MM.1S (cell line): Measurements from ENCODE around the gene SLC9A1.

Source experiments
- DNase-seq: peaks from one replicate; pipeline ENCODE4 v3.0.0-alpha.2; 2015
- H2AFZ ChIP-seq: fragments of 300-600 bp; sonication (generic); 2 replicates; pipeline ENCODE4 v1.6.0; 2016; ENCODE audit warnings: antibody characterized with exemption, low read length
- H3F3A ChIP-seq: fragments of 300-600 bp; sonication (generic); 2 replicates; pipeline ENCODE4 v1.6.1; 2016; ENCODE audit warnings: mild to moderate bottlenecking, antibody characterized with exemption, low read length, moderate library complexity, mixed read lengths; ENCODE audit not compliant: insufficient read depth
- H3K27ac ChIP-seq: fragments of 300-600 bp; sonication (generic); 2 replicates; pipeline ENCODE4 v1.5.1; 2016; ENCODE audit warnings: mild to moderate bottlenecking, low read length
- H3K27me3 ChIP-seq: fragments of 300-600 bp; sonication (generic); replicated peaks from 2 replicates; pipeline ENCODE4 v1.6.0; 2016; ENCODE audit warnings: low read length; ENCODE audit not compliant: insufficient read depth
- H3K36me3 ChIP-seq: fragments of 300-600 bp; sonication (generic); replicated peaks from 2 replicates; pipeline ENCODE4 v1.6.1; 2016; ENCODE audit warnings: mild to moderate bottlenecking, low read length, mixed read lengths; ENCODE audit not compliant: insufficient read depth
- H3K4me1 ChIP-seq: fragments of 300-600 bp; sonication (generic); 2 replicates; pipeline ENCODE4 v1.6.1; 2016; ENCODE audit warnings: low read length, mixed read lengths
- H3K4me2 ChIP-seq: fragments of 300-600 bp; sonication (generic); 2 replicates; pipeline ENCODE4 v1.6.0; 2016; ENCODE audit warnings: low read depth, low read length
- H3K4me3 ChIP-seq: fragments of 300-600 bp; sonication (generic); 2 replicates; pipeline ENCODE4 v1.5.1; 2016; ENCODE audit warnings: low read length, mixed read lengths
- H3K79me2 ChIP-seq: fragments of 300-600 bp; sonication (generic); 2 replicates; pipeline ENCODE4 v1.6.1; 2016; ENCODE audit warnings: mixed run types, low read length, mixed read lengths
- H3K9ac ChIP-seq: fragments of 300-600 bp; sonication (generic); 2 replicates; pipeline ENCODE4 v1.6.1; 2016; ENCODE audit warnings: low read length, mixed read lengths
- H3K9me2 ChIP-seq: fragments of 300-600 bp; sonication (generic); replicated peaks from 2 replicates; pipeline ENCODE4 v1.6.1; 2016; ENCODE audit warnings: mild to moderate bottlenecking, low read length, mixed read lengths; ENCODE audit not compliant: insufficient read depth
- H3K9me3 ChIP-seq: fragments of 300-600 bp; sonication (generic); replicated peaks from 2 replicates; pipeline ENCODE4 v1.6.1; 2016; ENCODE audit warnings: mild to moderate bottlenecking, low read length, mixed read lengths; ENCODE audit not compliant: insufficient read depth
- H4K20me1 ChIP-seq: fragments of 300-600 bp; sonication (generic); 2 replicates; pipeline ENCODE4 v1.6.1; 2016; ENCODE audit warnings: mild to moderate bottlenecking, low read length, moderate library complexity, mixed read lengths; ENCODE audit not compliant: insufficient read depth
- EZH2 ChIP-seq: fragments of 300-600 bp; sonication (generic); optimal IDR thresholded peaks from 2 replicates; pipeline ENCODE3; 2017; ENCODE audit warnings: low read depth, mild to moderate bottlenecking, antibody characterized with exemption, low read length, mixed read lengths
- EZH2phosphoT487 ChIP-seq: fragments of 300-600 bp; sonication (generic); IDR thresholded peaks from 2 replicates; pipeline ENCODE4 v1.6.1; 2018; ENCODE audit warnings: antibody characterized with exemption, low read length
- TF ChIP-seq, protein P1 (sequence below): fragments of 300-600 bp; sonication (generic); IDR thresholded peaks from 2 replicates; pipeline ENCODE4 v1.5.1; 2016; ENCODE audit warnings: antibody characterized with exemption, low read length, mixed read lengths

SLC9A1 gene

DNA sequence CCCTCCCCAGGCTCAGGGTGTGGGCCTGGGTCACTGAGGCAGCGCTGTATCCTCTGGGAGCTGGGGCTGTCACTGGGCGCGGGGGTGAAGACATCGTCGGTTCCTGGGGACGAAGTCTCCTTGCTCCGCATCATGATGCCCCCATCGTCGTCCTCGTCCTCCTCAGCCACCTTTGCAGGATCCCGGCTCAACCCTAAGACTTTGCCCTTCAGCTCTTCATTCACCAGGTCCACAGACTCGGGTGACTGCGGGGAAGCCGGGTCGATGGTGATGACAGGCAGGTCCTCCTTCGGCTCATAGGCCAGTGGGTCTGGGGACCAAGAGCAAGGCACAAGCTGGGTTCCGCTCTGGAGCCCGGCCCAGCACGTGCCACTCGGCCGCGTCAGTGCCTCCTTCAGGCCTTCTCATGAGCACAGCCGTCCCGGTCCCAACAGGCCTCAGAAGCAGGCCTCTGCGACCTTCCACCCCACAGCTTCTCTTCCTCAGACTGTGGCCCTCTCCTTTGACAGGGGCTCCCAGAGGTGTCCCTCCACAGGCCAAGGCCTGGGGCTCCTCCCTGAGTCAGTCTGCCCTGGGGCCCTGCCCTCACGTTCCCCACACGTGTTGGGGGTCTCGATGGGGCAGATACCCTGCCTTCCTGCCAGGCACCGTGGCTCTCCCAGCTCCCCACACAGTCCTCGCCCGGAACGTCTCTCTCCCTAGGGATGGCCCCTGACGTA, 54.4 kb downstream of the SLC9A1 start:
- no peaks in the 10 kb centered on the region for H3K4me1 ChIP-seq
- no peak overlapping the region for H3K4me3 ChIP-seq
- H3K79me2 ChIP-seq = no peaks in the 10 kb centered on the region
- H3K27ac ChIP-seq = no peak overlapping the region
- H4K20me1 ChIP-seq = no peaks in the 10 kb centered on the region
- H3K27me3 ChIP-seq = no peaks in the 10 kb centered on the region
- H3K36me3 ChIP-seq = no peaks in the 10 kb centered on the region
- DNase-seq = no peak
- H3F3A ChIP-seq = no peaks in the 10 kb centered on the region
- no peak overlapping the region for H3K9ac ChIP-seq
- TF ChIP-seq EZH2phosphoT487 (no peak), EZH2 (no peak)
- TF ChIP-seq, protein P1, sequence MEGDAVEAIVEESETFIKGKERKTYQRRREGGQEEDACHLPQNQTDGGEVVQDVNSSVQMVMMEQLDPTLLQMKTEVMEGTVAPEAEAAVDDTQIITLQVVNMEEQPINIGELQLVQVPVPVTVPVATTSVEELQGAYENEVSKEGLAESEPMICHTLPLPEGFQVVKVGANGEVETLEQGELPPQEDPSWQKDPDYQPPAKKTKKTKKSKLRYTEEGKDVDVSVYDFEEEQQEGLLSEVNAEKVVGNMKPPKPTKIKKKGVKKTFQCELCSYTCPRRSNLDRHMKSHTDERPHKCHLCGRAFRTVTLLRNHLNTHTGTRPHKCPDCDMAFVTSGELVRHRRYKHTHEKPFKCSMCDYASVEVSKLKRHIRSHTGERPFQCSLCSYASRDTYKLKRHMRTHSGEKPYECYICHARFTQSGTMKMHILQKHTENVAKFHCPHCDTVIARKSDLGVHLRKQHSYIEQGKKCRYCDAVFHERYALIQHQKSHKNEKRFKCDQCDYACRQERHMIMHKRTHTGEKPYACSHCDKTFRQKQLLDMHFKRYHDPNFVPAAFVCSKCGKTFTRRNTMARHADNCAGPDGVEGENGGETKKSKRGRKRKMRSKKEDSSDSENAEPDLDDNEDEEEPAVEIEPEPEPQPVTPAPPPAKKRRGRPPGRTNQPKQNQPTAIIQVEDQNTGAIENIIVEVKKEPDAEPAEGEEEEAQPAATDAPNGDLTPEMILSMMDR = no peak
- H3K9me3 ChIP-seq = no peaks in the 10 kb centered on the region
- no peaks in the 10 kb centered on the region for H3K9me2 ChIP-seq
- H2AFZ ChIP-seq = no peak overlapping the region
- H3K4me2 ChIP-seq = no peak overlapping the region

DNA sequence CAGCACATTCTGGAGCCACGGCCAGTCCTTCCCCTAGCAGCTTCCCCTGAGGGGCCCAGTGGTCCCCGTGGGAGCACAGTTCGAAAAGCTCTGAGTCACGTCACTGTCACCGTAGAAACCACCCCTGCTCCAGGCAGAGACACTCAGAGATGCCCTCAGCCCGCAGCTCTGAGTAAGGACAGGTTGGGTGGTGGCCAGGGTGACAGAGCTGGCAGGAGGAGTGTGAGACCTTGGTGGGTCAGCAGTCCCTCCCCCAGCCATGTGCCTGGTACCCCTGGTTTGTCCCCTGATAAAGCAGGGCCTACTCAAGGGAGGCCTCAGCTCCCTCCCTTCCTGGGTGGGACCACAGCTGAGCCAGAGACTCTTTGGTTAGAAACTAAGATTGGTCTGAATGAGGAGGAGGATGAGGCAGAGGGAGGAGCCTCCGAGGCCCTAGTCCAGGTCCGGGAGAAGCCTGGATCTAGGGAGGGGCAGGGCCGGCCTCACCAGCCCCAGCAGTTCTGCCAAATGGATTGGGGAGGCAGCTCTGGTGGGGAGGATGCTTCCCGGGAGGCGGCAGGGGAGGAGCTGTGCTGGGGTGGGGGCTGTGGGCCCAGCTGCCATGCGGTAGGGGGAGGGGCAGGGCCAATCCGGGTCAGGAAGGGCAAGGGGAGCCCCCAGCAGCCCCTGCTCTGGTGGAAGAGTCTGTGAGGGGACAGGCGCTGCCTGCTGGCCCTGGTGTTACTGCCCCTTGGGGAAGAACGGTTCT, 55.2 kb downstream of the SLC9A1 start:
- Histone ChIP-seq H3F3A (no peaks in the 10 kb centered on the region), H4K20me1 (no peaks in the 10 kb centered on the region), H3K27me3 (no peaks in the 10 kb centered on the region), H2AFZ (no peak overlapping the region), H3K9ac (no peak overlapping the region), H3K4me2 (no peak overlapping the region), H3K79me2 (no peaks in the 10 kb centered on the region), H3K4me1 (no peaks in the 10 kb centered on the region), H3K9me2 (no peaks in the 10 kb centered on the region), H3K4me3 (no peak overlapping the region), H3K36me3 (no peaks in the 10 kb centered on the region), H3K27ac (no peak overlapping the region), H3K9me3 (no peaks in the 10 kb centered on the region)
- DNase-seq = no peak
- TF ChIP-seq, protein P1 = no peak
- no peak for TF ChIP-seq EZH2phosphoT487
- TF ChIP-seq EZH2 = no peak

DNA sequence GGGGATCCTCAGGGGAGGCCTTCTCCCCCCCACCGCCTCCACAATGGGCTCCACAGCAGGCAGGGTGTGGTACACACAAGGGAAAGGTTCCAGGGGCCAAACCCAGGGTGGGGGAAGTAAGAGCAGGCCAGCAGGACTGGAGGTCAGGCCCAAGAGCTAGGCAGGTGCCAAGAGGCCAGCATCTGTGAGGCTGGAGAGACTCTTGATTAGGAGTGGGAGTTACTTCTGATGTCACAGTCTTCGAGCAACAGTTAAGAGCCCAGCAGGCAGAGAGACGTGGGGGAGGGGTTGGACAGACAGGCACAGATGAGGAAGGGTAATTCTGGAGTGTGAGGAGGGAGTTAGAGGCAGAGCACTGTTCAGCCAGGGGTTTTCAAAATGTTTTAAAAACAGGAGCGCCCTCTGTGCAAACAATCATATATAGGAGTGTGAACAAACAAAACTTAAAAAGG, 55.8 kb downstream of the SLC9A1 start:
- no peaks in the 10 kb centered on the region for H3K36me3 ChIP-seq
- no peaks in the 10 kb centered on the region for H3K9me2 ChIP-seq
- no peaks in the 10 kb centered on the region for H3K9me3 ChIP-seq
- H3F3A ChIP-seq = no peaks in the 10 kb centered on the region
- H3K27ac ChIP-seq = no peak overlapping the region
- no peak overlapping the region for H3K9ac ChIP-seq
- no peak overlapping the region for H3K4me3 ChIP-seq
- no peaks in the 10 kb centered on the region for H4K20me1 ChIP-seq
- H3K4me1 ChIP-seq = no peaks in the 10 kb centered on the region
- H3K4me2 ChIP-seq = no peak overlapping the region
- TF ChIP-seq, protein P1 = no peak
- TF ChIP-seq EZH2phosphoT487 (no peak), EZH2 (no peak)
- no peaks in the 10 kb centered on the region for H3K79me2 ChIP-seq
- H2AFZ ChIP-seq = no peak overlapping the region
- DNase-seq = no peak
- no peaks in the 10 kb centered on the region for H3K27me3 ChIP-seq
